Measurements from ENCODE around the gene TMSB4X.
"Not testable (repeated sequence)": the region's sequence is repeated elsewhere in the genome, so short reads cannot be mapped to it uniquely, and the experiment has no call there.

TMSB4X gene

DNA sequence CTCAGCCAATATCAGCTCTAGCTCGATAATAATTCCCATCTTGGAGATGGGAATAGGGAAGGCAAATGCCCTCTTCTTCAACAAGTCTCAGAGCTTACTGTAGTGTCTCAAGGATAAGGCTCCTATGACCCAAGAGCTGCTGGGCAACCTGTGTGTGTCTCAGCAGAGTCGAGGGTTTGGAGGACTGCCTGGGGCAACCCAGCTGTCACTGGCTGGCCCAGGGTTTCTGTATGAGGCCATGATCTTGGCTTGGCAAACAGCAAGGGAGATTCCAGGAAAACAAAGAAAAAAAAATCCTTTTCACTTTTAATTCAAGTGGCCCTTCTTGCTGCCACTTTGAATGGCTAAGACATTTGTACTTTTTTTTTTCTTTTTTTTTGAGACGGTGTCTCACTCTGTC lies 34.4 kb downstream of the TMSB4X start:
- Histone ChIP-seq H3K27me3 (ENCODE audit: insufficient read depth, insufficient read length) (no peaks in the 10 kb centered on the region), H3K9ac (ENCODE audit: insufficient read length, low read depth) (no peak overlapping the region), H3K4me1 (ENCODE audit: insufficient read depth, insufficient read length) (no peaks in the 10 kb centered on the region), H3K4me3 (ENCODE audit: insufficient read length, low read depth) (no peak overlapping the region), H3K36me3 (ENCODE audit: insufficient read depth, insufficient read length, low read length) (no peaks in the 10 kb centered on the region), H3K9me3 (ENCODE audit: insufficient read depth, low read length) (no peaks in the 10 kb centered on the region)
- TF ChIP-seq ZNF274 (IDR thresholded peaks at IDR 0.05; ENCODE audit: low read depth, low read length) (no peak), SUZ12 (IDR thresholded peaks at IDR 0.05; ENCODE audit: extremely low read depth, insufficient read depth, insufficient read length) (no peak), YY1 (IDR thresholded peaks at IDR 0.05; ENCODE audit: insufficient read depth, insufficient read length) (no peak)
- no peak for DNase-seq (ENCODE audit: low read depth, low spot score)

DNA sequence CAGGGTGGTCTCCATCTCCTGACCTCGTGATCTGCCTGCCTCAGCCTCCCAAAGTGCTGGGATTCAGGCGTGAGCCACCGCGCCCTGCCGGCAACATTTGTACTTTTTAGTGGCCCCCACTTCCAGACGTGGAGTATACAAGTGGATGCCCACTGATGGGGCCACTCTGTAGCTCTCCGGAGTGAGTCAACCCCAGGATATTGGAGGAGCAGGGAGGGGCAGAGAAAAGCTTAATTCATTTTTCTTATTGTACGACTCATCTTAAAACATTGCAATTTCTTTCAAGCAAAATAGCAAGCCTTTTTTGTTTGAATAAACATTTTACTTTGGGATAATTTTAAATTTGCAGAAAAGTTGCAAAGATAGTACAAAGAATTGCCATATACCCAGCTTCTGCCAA lies 34.9 kb downstream of the TMSB4X start:
- TF ChIP-seq SUZ12 (IDR thresholded peaks at IDR 0.05; ENCODE audit: extremely low read depth, insufficient read depth, insufficient read length) (no peak), YY1 (IDR thresholded peaks at IDR 0.05; ENCODE audit: insufficient read depth, insufficient read length) (no peak), ZNF274 (IDR thresholded peaks at IDR 0.05; ENCODE audit: low read depth, low read length) (no peak)
- Histone ChIP-seq H3K9ac (ENCODE audit: insufficient read length, low read depth) (no peak overlapping the region), H3K4me1 (ENCODE audit: insufficient read depth, insufficient read length) (no peaks in the 10 kb centered on the region)

DNA sequence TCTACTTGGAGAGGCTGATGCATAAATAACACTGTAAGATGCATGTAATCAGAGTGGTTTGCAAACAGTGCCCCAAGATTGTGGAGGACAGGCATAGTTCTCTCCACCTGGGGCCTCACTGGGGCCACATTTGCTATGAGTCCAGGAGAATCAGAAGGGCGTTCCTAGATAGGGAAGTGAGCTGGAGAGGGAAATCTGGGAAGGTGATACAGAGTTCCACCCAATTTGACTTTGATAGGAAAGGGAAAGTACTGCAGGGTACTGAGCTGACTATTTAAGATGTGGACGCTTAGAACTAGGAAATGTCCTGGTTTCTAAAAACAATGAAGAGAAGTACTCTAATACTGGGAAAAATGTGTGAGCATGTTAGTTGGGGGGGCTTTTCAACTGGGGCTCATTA lies 35.6 kb downstream of the TMSB4X start:
- no peak overlapping the region for H3K9ac ChIP-seq (ENCODE audit: insufficient read length, low read depth)
- DNase-seq (ENCODE audit: low read depth, low spot score): no peak
- no peaks in the 10 kb centered on the region for H3K36me3 ChIP-seq (ENCODE audit: insufficient read depth, insufficient read length, low read length)
- H3K9me3 ChIP-seq (ENCODE audit: insufficient read depth, low read length): no peaks in the 10 kb centered on the region
- H3K4me1 ChIP-seq (ENCODE audit: insufficient read depth, insufficient read length): no peaks in the 10 kb centered on the region
- H3K4me3 ChIP-seq (ENCODE audit: insufficient read length, low read depth): no peak overlapping the region
- no peaks in the 10 kb centered on the region for H3K27me3 ChIP-seq (ENCODE audit: insufficient read depth, insufficient read length)
- no peak for TF ChIP-seq YY1 (IDR thresholded peaks at IDR 0.05; ENCODE audit: insufficient read depth, insufficient read length)
- no peak for TF ChIP-seq ZNF274 (IDR thresholded peaks at IDR 0.05; ENCODE audit: low read depth, low read length)
- TF ChIP-seq SUZ12 (IDR thresholded peaks at IDR 0.05; ENCODE audit: extremely low read depth, insufficient read depth, insufficient read length): no peak

More for the DNA sequence above, 34.9 kb downstream of the TMSB4X start:
- no peaks in the 10 kb centered on the region for H3K36me3 ChIP-seq (ENCODE audit: insufficient read depth, insufficient read length, low read length)
- no peaks in the 10 kb centered on the region for H3K9me3 ChIP-seq (ENCODE audit: insufficient read depth, low read length)
- no peak overlapping the region for H3K4me3 ChIP-seq (ENCODE audit: insufficient read length, low read depth)
- DNase-seq (ENCODE audit: low read depth, low spot score): no peak
- H3K27me3 ChIP-seq (ENCODE audit: insufficient read depth, insufficient read length): no peaks in the 10 kb centered on the region

DNA sequence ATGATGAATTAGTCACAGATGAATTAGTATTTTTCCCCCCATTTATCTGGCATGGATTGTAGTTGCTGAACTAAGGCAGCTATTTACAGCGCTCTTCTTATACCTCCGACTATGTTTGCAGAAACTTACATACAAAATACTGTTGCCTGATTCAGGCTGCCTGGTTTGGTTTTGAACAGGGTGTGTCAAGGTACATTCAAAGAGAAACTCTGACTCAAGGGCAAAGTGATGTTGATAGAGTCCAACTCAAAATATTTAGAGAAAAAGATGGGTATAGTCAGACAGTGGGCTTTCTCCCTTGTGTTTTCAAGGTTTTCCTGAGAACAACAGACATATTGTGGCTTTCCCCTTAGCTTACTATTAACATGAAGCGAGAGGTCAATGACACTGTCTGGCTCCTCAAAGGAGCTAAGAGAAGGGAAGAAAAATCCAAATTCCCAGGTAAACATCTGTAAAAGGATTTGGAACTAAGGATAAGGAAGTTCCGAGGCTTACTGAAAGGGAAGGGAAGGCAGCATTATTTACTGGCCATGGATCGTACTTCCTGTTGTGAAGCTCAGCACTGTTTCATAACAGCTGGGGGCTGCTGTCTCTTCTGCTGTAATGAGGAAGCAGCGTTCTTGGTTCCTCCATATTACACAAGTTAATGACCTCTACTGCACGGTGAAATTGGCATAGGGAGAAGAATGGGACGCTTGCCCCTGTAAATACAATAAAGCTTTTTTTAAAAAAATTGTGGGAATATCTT lies 38.6 kb downstream of the TMSB4X start:
- no peaks in the 10 kb centered on the region for H3K4me1 ChIP-seq (ENCODE audit: insufficient read depth, insufficient read length)
- TF ChIP-seq YY1 (IDR thresholded peaks at IDR 0.05; ENCODE audit: insufficient read depth, insufficient read length) (no peak), ZNF274 (IDR thresholded peaks at IDR 0.05; ENCODE audit: low read depth, low read length) (no peak), SUZ12 (IDR thresholded peaks at IDR 0.05; ENCODE audit: extremely low read depth, insufficient read depth, insufficient read length) (no peak)
- no peak overlapping the region for H3K9ac ChIP-seq (ENCODE audit: insufficient read length, low read depth)
- no peak for DNase-seq (ENCODE audit: low read depth, low spot score)
- H3K27me3 ChIP-seq (ENCODE audit: insufficient read depth, insufficient read length): no peaks in the 10 kb centered on the region
- H3K36me3 ChIP-seq (ENCODE audit: insufficient read depth, insufficient read length, low read length): no peaks in the 10 kb centered on the region
- H3K4me3 ChIP-seq (ENCODE audit: insufficient read length, low read depth): no peak overlapping the region
- H3K9me3 ChIP-seq (ENCODE audit: insufficient read depth, low read length): no peaks in the 10 kb centered on the region

DNA sequence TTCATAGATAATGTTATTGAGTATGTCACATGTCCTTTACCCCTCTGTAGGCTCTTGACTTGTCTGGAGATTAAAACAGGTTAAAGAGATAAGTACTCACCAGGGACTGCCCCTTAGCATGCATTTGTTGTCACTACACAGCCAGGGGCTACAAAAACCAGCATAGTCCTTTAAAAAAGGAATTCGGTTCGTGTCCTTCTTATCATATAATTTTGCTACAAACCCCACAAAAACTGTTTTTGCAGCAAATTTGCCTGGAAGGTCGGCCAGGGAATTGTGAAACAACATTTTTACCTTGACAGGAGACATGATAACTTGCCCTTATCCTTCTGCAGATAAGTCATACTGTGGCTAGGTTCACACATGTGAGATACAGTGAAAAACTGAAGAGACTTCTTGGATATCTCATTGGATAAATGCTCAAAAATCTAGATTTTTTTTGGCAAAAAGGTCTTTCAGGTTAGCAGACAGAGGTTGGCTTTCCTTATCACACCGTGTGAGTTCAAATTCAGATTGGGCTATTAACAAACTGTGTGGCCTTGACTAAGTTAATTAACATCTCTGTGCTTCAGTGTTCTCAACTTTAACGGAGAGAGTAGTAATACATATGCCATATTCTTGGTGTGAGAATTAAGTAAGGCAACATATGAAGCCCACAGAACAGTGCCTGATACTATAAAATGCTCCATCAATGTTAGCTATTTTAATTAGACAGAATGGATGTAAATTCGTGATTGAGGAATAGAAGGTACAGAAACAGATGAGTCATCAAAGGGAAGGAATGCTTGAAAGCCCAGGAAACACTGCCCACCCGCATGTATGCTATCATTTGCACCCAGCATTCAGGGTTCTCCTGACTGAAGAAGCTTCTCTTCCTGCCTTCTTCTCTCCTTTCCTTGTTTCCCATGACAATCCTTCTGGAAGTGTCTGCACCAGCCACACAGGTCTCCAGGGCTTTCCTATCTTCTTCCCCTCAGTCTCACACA lies 39.5 kb downstream of the TMSB4X start:
- no peak for DNase-seq (ENCODE audit: low read depth, low spot score)
- no peaks in the 10 kb centered on the region for H3K4me1 ChIP-seq (ENCODE audit: insufficient read depth, insufficient read length)
- H3K27me3 ChIP-seq (ENCODE audit: insufficient read depth, insufficient read length): no peaks in the 10 kb centered on the region
- no peak overlapping the region for H3K4me3 ChIP-seq (ENCODE audit: insufficient read length, low read depth)
- no peaks in the 10 kb centered on the region for H3K9me3 ChIP-seq (ENCODE audit: insufficient read depth, low read length)
- no peak overlapping the region for H3K9ac ChIP-seq (ENCODE audit: insufficient read length, low read depth)
- TF ChIP-seq SUZ12 (IDR thresholded peaks at IDR 0.05; ENCODE audit: extremely low read depth, insufficient read depth, insufficient read length) (no peak), ZNF274 (IDR thresholded peaks at IDR 0.05; ENCODE audit: low read depth, low read length) (no peak), YY1 (IDR thresholded peaks at IDR 0.05; ENCODE audit: insufficient read depth, insufficient read length) (no peak)
- no peaks in the 10 kb centered on the region for H3K36me3 ChIP-seq (ENCODE audit: insufficient read depth, insufficient read length, low read length)

DNA sequence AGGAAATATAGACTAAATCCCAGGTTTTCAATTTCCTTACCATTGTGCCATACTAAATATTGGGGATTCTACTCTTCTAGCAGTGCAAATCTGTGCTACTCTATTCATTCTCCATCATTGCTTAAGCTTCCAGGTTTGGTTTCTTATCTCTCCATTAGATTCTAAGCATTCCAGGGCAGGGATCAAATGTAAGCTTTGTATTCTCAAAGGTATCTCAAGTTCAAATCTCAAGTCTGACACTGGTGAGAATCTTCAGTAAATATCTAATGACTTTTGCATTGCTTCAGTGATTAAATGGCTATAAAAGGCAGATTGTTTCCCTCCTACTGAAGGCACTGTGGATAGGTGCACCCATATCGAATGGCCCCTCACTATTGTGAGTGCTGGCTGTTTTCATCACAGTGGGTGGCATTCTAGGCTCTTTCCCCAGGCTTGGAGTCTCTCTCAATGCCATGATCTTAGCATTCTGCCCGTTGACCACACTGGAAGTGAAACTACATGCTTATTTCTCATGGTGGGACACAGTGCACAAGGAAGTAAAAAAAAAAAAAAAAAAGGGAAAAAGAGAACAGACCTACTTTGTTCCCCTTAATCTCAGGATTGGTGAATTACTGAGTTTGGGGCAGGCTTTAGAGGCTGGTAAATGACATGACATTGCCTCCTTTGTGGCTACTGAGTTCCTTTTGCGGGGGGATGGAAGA lies 40.8 kb downstream of the TMSB4X start:
- H3K36me3 ChIP-seq (ENCODE audit: insufficient read depth, insufficient read length, low read length): no peaks in the 10 kb centered on the region
- H3K4me1 ChIP-seq (ENCODE audit: insufficient read depth, insufficient read length): no peaks in the 10 kb centered on the region
- TF ChIP-seq SUZ12 (IDR thresholded peaks at IDR 0.05; ENCODE audit: extremely low read depth, insufficient read depth, insufficient read length) (no peak), ZNF274 (IDR thresholded peaks at IDR 0.05; ENCODE audit: low read depth, low read length) (no peak), YY1 (IDR thresholded peaks at IDR 0.05; ENCODE audit: insufficient read depth, insufficient read length) (no peak)
- DNase-seq (ENCODE audit: low read depth, low spot score): no peak
- H3K9ac ChIP-seq (ENCODE audit: insufficient read length, low read depth): no peak overlapping the region
- H3K9me3 ChIP-seq (ENCODE audit: insufficient read depth, low read length): no peaks in the 10 kb centered on the region
- no peaks in the 10 kb centered on the region for H3K27me3 ChIP-seq (ENCODE audit: insufficient read depth, insufficient read length)
- no peak overlapping the region for H3K4me3 ChIP-seq (ENCODE audit: insufficient read length, low read depth)

DNA sequence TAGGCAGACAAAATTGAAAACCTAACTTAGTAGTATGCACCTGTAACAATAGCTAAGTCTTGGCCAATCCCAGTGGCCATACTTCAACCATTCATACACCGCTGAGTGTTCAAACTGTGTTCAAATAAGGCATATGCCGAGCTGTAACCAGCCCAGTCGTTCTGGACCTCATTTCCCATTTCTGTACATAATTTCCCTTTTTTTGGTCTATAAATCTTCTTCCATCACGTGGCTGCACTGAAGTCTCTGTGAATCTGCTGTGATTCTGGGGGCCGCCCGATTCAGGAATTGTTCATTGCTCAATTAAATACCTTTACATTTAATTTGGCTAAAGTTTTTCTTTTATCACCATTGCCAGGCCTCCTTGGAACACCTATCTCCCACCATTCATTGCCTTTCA lies 41.8 kb downstream of the TMSB4X start:
- not testable (repeated sequence) for H3K9me3 ChIP-seq (ENCODE audit: insufficient read depth, low read length); H3K36me3 ChIP-seq (ENCODE audit: insufficient read depth, insufficient read length, low read length); H3K27me3 ChIP-seq (ENCODE audit: insufficient read depth, insufficient read length); H3K4me3 ChIP-seq (ENCODE audit: insufficient read length, low read depth); H3K9ac ChIP-seq (ENCODE audit: insufficient read length, low read depth); DNase-seq (ENCODE audit: low read depth, low spot score); H3K4me1 ChIP-seq (ENCODE audit: insufficient read depth, insufficient read length)

Measured in NT2/D1 (cell line).